GM12878 (cell line): Measurements from ENCODE around the gene GMPPB. TPM values are rescaled to one million over a fixed set of nuclear protein-coding genes. Genes with fewer than 3 reads are reported as not detected.

ENCODE experiments used
- BMI1 ChIP-seq: fragments of 450-650 bp; IDR thresholded peaks from 2 replicates; pipeline ENCODE4 v1.6.1; 2016; ENCODE audit warnings: mild to moderate bottlenecking, moderate library complexity, borderline replicate concordance
- CEBPZ ChIP-seq: fragments of 150-350 bp; IDR thresholded peaks from 2 replicates; pipeline ENCODE4 v1.6.1; 2016; ENCODE audit warnings: low read depth, low read length
- GABPA ChIP-seq: IDR thresholded peaks from 2 replicates; pipeline ENCODE4 v1.6.1; 2014; ENCODE audit warnings: antibody characterized with exemption, low read depth, mild to moderate bottlenecking, inconsistent platforms
- PAX5 ChIP-seq: IDR thresholded peaks from 2 replicates; pipeline ENCODE4 v1.6.1; 2011; ENCODE audit warnings: low read depth, low read length, borderline replicate concordance
- RAD51 ChIP-seq: fragments of 450-650 bp; IDR thresholded peaks from 2 replicates; pipeline ENCODE4 v1.6.1; 2016; ENCODE audit warnings: moderate library complexity, mild to moderate bottlenecking, inconsistent platforms
- RELB ChIP-seq: fragments of 450-650 bp; IDR thresholded peaks from 2 replicates; pipeline ENCODE4 v1.6.1; 2017; ENCODE audit warnings: low read depth, mild to moderate bottlenecking, moderate library complexity
- SMAD1 ChIP-seq: fragments of 450-650 bp; IDR thresholded peaks from 2 replicates; pipeline ENCODE4 v1.6.1; 2018; ENCODE audit warnings: mild to moderate bottlenecking, low read depth; ENCODE audit not compliant: partially characterized antibody
- TAF1 ChIP-seq: IDR thresholded peaks from 2 replicates; pipeline ENCODE4 v1.6.1; 2011; ENCODE audit warnings: mild to moderate bottlenecking, low read depth, low read length, borderline replicate concordance
- ZNF274 ChIP-seq: IDR thresholded peaks from one replicate; pipeline ENCODE4 v1.8.0; 2011; ENCODE audit not compliant: insufficient read length, insufficient read depth
- polyA plus RNA-seq, 11 experiments: library from polyadenylated mRNA; depleted of rRNA in 4 of 11; unstranded in 6 of 11; stranded (reverse) in 5 of 11; fragments of >200 nt; fragmentation: Nextera tagmentation in 4 of 11; fragmentation: Illumina TruSeq in 1 of 11; extraction: Ambion mirVana in 4 of 11; extraction: Trizol in 1 of 11; gene quantifications; 1 replicate in 1 of 11; 2 replicates in 10 of 11; pipeline versions ENCODE4 v1.2.1 to v1.2.3, GENCODE V29; 2011 to 2016; ENCODE audit warnings: inconsistent platforms in 2 of 11, missing spikeins in 2 of 11, low read depth in 1 of 11
- total RNA-seq, 4 experiments: library from RNA; depleted of rRNA in 3 of 4; stranded (reverse); fragments of >200 nt in 3 of 4; fragmentation: Illumina TruSeq in 1 of 4; extraction: Trizol in 1 of 4; gene quantifications; 2 replicates each; pipeline versions ENCODE4 v1.2.1 to v1.2.3, GENCODE V29; 2013 to 2021
- TF ChIP-seq, protein P1 (sequence below): fragments of 450-650 bp; IDR thresholded peaks from 2 replicates; pipeline ENCODE4 v1.6.1; 2018; ENCODE audit warnings: borderline replicate concordance, mild to moderate bottlenecking; ENCODE audit not compliant: partially characterized antibody

Gene GMPPB
- total and polyA plus RNA-seq, 10 of the 15 experiments (the other 5 are each of a cell fraction or from before 2014, with no cell fraction given): 2.3 to 99.5 (median 23.3) TPM

DNA sequence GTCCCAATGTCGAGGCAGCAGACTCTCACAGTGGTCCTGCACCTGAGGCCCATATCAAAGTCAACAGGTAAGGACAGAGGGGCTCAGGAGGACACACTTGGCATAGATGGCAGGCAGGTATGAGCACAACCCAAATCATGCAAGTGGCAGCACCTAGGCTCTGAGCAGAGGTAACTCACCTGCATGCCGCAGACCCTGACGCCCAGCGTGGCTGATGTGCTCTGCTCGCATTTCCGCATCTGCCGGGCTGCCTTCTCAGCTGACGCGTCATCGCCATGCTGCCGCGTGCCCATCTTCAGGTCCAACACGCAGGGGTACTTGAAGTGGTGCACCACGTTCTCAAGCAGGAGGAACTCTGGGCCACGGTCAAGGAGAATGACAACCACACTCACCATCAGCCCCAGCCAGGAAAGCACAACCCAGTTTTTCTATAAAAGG is 4.2 kb upstream of the GMPPB start (continued):
- no peak for TF ChIP-seq RELB
- no peak for TF ChIP-seq BMI1
- TF ChIP-seq ZNF274: no peak
- TF ChIP-seq GABPA: no peak
- no peak for TF ChIP-seq SMAD1
- no peak for TF ChIP-seq CEBPZ
- TF ChIP-seq, protein P1, sequence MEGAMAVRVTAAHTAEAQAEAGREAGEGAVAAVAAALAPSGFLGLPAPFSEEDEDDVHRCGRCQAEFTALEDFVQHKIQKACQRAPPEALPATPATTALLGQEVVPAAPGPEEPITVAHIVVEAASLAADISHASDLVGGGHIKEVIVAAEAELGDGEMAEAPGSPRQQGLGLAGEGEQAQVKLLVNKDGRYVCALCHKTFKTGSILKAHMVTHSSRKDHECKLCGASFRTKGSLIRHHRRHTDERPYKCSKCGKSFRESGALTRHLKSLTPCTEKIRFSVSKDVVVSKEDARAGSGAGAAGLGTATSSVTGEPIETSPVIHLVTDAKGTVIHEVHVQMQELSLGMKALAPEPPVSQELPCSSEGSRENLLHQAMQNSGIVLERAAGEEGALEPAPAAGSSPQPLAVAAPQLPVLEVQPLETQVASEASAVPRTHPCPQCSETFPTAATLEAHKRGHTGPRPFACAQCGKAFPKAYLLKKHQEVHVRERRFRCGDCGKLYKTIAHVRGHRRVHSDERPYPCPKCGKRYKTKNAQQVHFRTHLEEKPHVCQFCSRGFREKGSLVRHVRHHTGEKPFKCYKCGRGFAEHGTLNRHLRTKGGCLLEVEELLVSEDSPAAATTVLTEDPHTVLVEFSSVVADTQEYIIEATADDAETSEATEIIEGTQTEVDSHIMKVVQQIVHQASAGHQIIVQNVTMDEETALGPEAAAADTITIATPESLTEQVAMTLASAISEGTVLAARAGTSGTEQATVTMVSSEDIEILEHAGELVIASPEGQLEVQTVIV: no peak
- TF ChIP-seq TAF1: no peak
- no peak for TF ChIP-seq PAX5
- TF ChIP-seq RAD51: no peak
